Muscle layer of duodenum (tissue), 2 donors: ENCODE data around the gene MYO1D.
"Not testable (repeated sequence)": the region's sequence is repeated elsewhere in the genome, so short reads cannot be mapped to it uniquely, and the experiment has no call there.

Experiments used
- H3K27ac ChIP-seq: one replicate; pipeline ENCODE4 v1.7.0; 2013; ENCODE audit warnings: mild to moderate bottlenecking, low read length
- H3K27me3 ChIP-seq: one replicate; pipeline ENCODE4 v1.7.0; 2013; ENCODE audit warnings: low read depth, mild to moderate bottlenecking, control low read depth, low read length
- H3K36me3 ChIP-seq, 2 donors: one replicate each; pipeline ENCODE4 v1.7.0; 2013; ENCODE audit warnings: low read length in 2 of 2, control low read depth in 1 of 2, mild to moderate bottlenecking in 1 of 2; ENCODE audit not compliant: insufficient read depth in 2 of 2, control insufficient read depth in 1 of 2
- H3K4me1 ChIP-seq, 2 donors: one replicate each; pipeline ENCODE4 v1.7.0; 2013; ENCODE audit warnings: low read length in 2 of 2, mild to moderate bottlenecking in 2 of 2, control low read depth in 1 of 2, moderate library complexity in 1 of 2; ENCODE audit not compliant: insufficient read depth in 2 of 2, control insufficient read depth in 1 of 2
- H3K4me3 ChIP-seq, 2 donors: one replicate each; pipeline ENCODE4 v1.7.0; 2013; ENCODE audit warnings: low read length in 2 of 2, low read depth in 1 of 2, mild to moderate bottlenecking in 1 of 2
- H3K9me3 ChIP-seq, 2 donors: one replicate each; pipeline ENCODE4 v1.7.0; 2013; ENCODE audit warnings: low read length in 2 of 2, control low read depth in 1 of 2, mild to moderate bottlenecking in 1 of 2; ENCODE audit not compliant: control insufficient read depth in 1 of 2
- donor health status: healthy.

The MYO1D gene

DNA sequence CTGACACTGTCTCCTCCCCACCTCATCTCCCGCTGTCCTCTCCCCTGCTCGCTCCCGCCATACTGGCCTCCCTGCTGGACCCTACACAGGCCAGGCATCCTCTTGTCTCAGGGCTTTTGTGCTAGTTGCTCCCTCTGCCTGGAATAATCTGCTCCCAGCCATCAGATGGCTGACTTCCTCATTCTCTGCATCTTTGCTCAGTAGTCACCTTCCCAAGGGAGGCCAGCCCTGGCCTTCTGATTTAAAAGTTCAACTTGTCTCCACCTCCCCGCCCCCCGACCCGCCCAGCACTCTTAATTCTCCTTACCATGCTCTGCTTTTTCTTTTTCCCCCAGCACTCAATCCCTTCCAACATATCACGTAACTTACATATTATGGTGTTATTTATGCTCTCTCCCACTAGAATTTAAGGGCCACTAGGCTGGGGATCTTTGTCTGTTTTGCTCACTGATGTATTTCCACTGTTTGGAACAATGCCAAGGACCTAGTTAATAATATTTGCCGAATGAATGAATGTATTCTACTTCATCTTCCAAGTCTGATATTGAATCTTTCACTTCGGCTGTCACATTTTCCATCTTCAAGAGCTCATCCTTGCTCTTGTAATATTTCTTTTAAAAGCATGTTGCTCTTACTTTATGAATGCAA, 211.9 kb downstream of the MYO1D start:
- Histone ChIP-seq H3K27me3 (no peaks in the 10 kb centered on the region), H3K4me1 (no peaks in the 10 kb centered on the region), H3K27ac (no peak overlapping the region), H3K9me3 (no peaks in the 10 kb centered on the region), H3K36me3 (no peaks in the 10 kb centered on the region), H3K4me3 (no peak overlapping the region)

GRCh38 chr17:32660496-32660985, 216.4 kb downstream of the MYO1D start:
- H3K4me1 ChIP-seq, result peaks cover 0 to 6% of the 10 kb centered on the region in 2 donors
- no peaks in the 10 kb centered on the region for H3K36me3 ChIP-seq
- no peak overlapping the region for H3K27ac ChIP-seq
- no peaks in the 10 kb centered on the region for H3K9me3 ChIP-seq
- H3K4me3 ChIP-seq, result no peak overlapping the region
- H3K27me3 ChIP-seq, result no peaks in the 10 kb centered on the region

DNA sequence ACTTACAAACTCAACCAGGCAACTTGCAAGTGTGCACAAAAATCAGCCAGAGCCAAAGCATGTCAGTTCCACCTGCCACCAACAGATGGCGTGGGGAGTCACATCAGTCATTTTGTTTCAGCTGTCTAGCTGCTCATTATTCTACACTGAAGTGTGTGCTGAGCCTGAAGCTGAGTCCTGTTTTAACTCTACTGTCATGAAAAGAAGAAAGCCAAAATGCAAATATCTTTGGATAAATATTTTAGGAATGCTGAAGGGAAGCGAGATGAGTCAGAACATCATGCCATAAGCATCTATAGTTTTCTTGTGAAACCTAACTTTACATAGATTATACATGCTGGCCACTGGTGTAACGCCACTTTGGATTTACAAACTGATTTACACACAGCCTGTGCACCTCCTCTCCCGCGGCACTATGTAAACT, 217.5 kb downstream of the MYO1D start:
- H3K9me3 ChIP-seq, result no peaks in the 10 kb centered on the region
- peaks cover 0 to 6% of the 10 kb centered on the region in 2 donors for H3K4me1 ChIP-seq
- no peak overlapping the region for H3K27ac ChIP-seq
- no peaks in the 10 kb centered on the region for H3K27me3 ChIP-seq
- H3K4me3 ChIP-seq, result no peak overlapping the region
- peaks cover 0 to 4% of the 10 kb centered on the region in 2 donors for H3K36me3 ChIP-seq

DNA sequence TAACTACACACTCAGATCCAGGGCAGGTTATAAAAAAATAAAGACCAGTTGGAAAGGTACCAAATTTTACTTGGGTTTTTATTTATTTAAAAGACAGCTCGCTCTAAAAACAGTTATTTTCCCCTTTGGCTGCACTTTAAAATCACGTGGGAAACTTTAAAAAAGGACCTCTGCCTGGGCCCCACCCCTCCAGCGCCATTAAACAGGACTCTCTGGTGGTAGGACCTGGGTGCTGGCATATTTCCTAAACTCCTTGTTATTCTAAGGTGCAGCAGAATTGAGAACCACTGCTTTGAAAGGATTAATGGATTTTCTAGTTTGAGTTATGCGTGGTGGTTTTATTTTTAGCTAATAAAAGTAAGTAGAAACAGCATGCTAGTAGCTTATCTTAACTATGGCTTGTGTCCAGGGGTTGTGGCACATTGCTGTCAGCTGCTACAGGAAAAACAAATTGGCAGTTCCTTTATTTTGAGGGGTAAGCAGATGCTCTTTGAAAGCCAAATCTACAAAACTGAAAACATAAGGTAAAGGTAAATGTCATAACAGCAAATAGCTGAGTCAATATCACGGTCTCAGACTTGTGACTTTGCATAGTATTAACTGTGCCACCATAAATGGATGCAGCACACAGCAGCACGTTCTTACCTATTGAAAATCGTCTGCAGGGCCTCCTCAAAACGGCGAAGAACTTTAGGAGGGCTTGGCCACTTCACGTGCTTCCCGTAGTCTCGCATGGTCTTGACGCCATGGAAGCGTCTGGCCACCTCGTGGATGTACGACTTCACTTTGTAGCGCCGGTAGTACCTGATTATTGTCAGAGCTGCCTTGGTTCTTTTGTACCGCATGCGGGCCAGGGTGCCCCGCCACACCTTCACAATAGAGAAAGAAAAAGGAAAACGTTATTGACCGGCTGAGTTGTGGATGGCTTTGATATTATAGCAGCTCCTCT, 218.2 kb downstream of the MYO1D start:
- H3K4me3 ChIP-seq, result no peak overlapping the region
- H3K9me3 ChIP-seq, result no peaks in the 10 kb centered on the region
- peaks cover under 1 to 7% of the 10 kb centered on the region in 2 donors for H3K36me3 ChIP-seq
- no peak overlapping the region for H3K27ac ChIP-seq
- no peaks in the 10 kb centered on the region for H3K27me3 ChIP-seq
- peaks cover 0 to 6% of the 10 kb centered on the region in 2 donors for H3K4me1 ChIP-seq

- no peaks in the 10 kb centered on the region for H3K9me3 ChIP-seq
- peaks cover 0 to 6% of the 10 kb centered on the region in 2 donors for H3K4me1 ChIP-seq
- peaks cover 5 to 10% of the 10 kb centered on the region in 2 donors for H3K36me3 ChIP-seq
- H3K4me3 ChIP-seq, result no peak overlapping the region
- no peak overlapping the region for H3K27ac ChIP-seq
- no peaks in the 10 kb centered on the region for H3K27me3 ChIP-seq
Observed at GRCh38 chr17:32656886-32657285, 220.0 kb downstream of the MYO1D start.

- no peak overlapping the region for H3K27ac ChIP-seq
- H3K4me1 ChIP-seq, result peaks cover 0 to 6% of the 10 kb centered on the region in 2 donors
Observed at GRCh38 chr17:32654324-32654723, 222.6 kb downstream of the MYO1D start.

DNA sequence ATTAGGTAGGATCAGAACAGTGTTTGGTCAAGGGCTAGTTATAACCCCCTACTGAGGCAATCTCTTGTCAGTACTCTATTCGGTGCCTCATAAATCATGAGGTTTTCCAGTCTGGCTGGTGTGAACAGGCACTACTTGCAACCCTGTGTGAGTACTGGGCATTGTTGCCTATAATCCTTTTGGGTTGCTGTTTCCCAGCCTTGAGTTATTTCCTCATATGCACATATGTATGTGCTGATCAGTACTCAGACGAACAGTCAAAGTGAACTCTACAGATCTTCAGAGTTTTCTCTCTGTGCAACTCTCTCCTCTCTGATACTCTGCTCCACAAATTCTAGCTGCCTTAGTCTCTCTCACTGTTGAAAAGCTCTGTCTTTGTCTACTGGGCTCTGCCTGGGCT, 225.8 kb downstream of the MYO1D start:
- H3K9me3 ChIP-seq, result peaks cover 0 to 11% of the 10 kb centered on the region in 2 donors
- peaks cover 16 to 19% of the 10 kb centered on the region in 2 donors for H3K36me3 ChIP-seq
- H3K4me3 ChIP-seq, result no peak overlapping the region
- no peaks in the 10 kb centered on the region for H3K27me3 ChIP-seq
- H3K27ac ChIP-seq, result no peak overlapping the region
- H3K4me1 ChIP-seq, result no peaks in the 10 kb centered on the region

More at GRCh38 chr17:32654324-32654723, 222.6 kb downstream of the MYO1D start:
- Histone ChIP-seq H3K9me3 (peaks cover 0 to 9% of the 10 kb centered on the region in 2 donors), H3K4me3 (no peak overlapping the region), H3K36me3 (peaks cover 16 to 19% of the 10 kb centered on the region in 2 donors), H3K27me3 (no peaks in the 10 kb centered on the region)

- Histone ChIP-seq H3K4me1 (no peaks in the 10 kb centered on the region), H3K27ac (no peak overlapping the region), H3K9me3 (peaks cover 0 to 11% of the 10 kb centered on the region in 2 donors), H3K27me3 (no peaks in the 10 kb centered on the region), H3K36me3 (peaks cover 10 to 12% of the 10 kb centered on the region in 2 donors), H3K4me3 (no peak overlapping the region)
Observed at GRCh38 chr17:32648450-32648849, 228.5 kb downstream of the MYO1D start.

- Histone ChIP-seq H3K4me1 (no peaks in the 10 kb centered on the region), H3K27ac (no peak overlapping the region), H3K9me3 (peaks cover 0 to 11% of the 10 kb centered on the region in 2 donors), H3K27me3 (no peaks in the 10 kb centered on the region), H3K36me3 (peaks cover 9 to 11% of the 10 kb centered on the region in 2 donors), H3K4me3 (no peak overlapping the region)
Observed at GRCh38 chr17:32646941-32647340, 230.0 kb downstream of the MYO1D start.

- H3K4me3 ChIP-seq, H3K9me3 ChIP-seq, H3K4me1 ChIP-seq, H3K27me3 ChIP-seq, H3K27ac ChIP-seq, H3K36me3 ChIP-seq: not testable (repeated sequence)
Observed at GRCh38 chr17:32641514-32641913, 235.4 kb downstream of the MYO1D start.

DNA sequence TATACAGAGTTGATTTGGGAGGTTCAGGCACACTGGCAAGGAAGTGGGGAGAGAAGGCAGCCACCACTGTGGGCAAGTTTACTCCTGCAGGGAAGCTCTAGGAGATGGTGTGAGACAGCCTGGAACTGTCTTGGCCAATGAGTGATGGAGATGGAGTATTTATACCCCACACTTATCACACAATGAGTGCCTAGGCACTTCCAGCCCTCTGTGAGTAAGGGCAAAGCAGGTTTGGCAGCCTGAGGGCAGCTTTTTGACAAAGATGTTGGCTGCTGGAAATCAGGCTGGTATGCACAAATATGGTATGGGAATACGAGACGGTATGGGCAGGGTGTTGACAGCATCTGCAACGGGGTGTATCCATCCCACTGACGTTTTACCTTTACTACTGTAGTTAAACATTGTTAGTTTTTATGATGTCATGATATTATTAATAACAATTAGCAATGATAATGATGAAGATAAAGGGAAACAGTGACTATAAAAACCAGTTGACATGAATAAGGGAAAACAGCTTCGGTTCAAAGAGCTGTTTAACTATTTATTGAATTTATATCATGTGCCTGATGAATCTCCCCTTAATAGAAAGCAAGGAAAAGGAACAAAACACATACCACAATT, 240.2 kb downstream of the MYO1D start:
- no peak overlapping the region for H3K27ac ChIP-seq
- H3K4me3 ChIP-seq, result no peak overlapping the region
- no peaks in the 10 kb centered on the region for H3K4me1 ChIP-seq
- H3K9me3 ChIP-seq, result no peaks in the 10 kb centered on the region
- no peaks in the 10 kb centered on the region for H3K27me3 ChIP-seq
- no peaks in the 10 kb centered on the region for H3K36me3 ChIP-seq
